Measurements from ENCODE around the gene CLIC4.
"Not testable (repeated sequence)": the region's sequence is repeated elsewhere in the genome, so short reads cannot be mapped to it uniquely, and the experiment has no call there.

Gene CLIC4

DNA sequence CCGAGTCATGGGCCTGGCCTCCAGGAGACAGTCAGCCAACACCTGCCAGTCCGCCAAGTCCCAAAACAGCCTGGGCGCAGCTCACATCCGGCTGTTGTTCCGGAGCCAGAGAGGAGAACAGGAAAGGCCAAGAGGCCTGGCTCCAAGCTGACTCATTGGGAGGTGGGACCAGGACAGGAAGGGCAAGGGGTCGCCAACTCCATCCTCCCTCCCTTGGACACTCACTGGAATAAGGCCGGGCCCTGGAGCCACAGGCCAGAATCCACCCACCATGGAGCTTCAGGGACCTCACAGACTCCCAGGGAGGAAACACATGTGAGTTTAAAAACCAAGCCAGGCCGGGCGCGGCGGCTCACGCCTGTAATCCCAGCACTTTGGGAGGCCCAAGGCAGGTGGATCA lies 25.1 kb upstream of the CLIC4 start:
- no peak for DNase-seq

GRCh38 chr1:24721533-24721932 lies 23.7 kb upstream of the CLIC4 start:
- DNase-seq, result no peak

DNA sequence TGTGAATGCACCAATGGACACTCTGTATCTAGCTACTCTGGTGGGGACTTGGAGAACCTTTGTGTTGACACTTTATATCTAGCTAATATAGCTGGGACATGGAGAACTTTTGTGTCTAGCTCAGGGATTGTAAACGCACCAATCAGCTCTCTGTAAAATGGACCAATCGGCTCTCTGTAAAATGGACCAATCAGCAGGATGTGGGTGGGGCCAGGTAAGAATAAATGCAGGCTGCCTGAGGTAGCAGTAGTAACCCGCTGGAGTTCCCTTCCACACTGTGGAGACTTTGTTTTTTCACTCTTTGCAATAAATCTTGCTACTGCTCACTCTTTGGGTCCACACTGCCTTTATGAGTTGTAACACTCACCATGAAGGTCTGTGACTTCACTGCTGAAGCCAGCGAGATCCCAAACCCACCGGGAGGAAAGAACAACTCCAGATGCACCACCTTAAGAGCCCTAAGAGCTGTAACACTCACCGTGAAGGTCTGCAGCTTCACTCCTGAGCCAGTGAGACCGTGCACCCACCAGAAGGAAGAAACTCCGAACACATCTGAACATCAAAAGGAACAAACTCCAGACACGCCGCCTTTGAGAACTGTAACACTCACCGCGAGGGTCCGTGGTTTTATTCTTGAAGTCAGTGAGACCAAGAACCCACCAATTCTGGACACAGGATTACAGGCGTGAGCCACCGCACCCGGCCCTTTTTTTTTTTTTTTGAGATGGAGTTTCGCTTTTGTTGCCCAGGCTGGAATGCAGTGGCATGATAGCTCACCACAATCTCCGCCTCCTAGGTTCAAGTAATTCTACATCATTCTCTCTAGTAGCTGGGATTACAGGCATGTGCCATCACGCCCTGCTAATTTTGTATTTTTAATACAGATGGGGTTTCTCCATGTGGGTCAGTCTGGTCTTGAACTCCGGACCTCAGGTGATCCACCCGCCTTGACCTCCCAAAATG lies 22.9 kb upstream of the CLIC4 start:
- not testable (repeated sequence) for DNase-seq

- no peak for DNase-seq
Observed at GRCh38 chr1:24724345-24725208, 20.7 kb upstream of the CLIC4 start.

DNA sequence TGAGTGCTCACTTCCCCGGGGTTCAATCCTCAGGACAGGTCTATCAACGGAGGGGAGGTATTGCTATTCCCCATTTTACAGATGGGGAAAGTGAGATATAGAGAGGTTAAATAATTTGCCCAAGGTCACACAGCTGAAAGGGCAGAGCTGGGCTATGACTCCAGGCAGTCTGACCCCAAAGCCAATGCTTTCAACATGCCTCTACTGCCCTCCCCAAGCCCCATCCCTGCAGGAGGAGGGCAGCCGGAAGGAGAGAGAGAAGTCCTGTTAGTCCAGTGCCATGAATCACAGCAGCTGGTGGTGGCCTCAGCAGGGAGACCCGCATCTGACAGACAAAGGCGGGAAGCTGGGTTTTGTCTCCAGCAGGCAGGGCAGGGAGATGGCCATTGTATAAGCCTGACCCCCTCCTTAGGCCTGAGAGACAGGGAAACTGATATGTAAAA lies 20.0 kb upstream of the CLIC4 start:
- DNase-seq, result no peak

DNA sequence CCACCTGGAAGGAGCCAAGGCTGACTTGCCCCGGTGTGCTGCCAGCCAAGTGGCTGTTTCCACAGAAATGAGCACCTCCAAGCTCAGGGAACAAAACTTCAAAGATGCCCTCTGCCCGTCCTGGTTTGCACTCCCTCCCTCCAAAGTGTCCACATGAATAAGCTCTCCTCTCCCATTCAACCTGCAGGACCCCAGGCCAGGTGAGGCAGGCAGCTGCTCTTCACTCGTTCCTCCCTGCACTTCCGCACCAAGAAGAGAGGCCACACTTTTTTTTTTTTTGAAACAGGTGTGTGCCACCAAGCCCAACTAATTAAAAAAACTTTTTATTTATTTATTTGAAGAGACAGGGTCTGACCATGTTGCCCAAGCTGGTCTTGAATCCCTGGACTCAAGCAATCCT lies 18.5 kb upstream of the CLIC4 start:
- DNase-seq, result no peak

- no peak for DNase-seq
Observed at GRCh38 chr1:24727501-24728216, 17.6 kb upstream of the CLIC4 start.

DNA sequence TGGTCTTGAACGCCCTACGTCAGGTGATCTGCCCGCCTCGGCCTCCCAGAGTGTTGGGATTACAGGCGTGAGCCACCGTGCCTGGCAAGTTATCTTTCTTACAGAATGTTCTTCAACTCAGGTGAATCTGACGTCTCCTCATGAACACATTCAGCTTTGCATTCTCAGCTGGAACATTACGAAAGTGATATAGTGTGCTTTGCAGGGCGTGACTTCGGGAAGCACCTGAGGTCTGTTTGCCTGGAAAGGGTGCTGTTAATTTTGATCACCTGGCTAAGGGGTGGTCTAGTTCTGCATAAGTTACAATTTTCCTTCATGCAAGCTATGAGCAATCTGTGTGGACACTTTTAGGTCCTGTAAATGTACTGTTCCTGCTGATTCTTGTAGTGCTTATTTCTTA lies 16.3 kb upstream of the CLIC4 start:
- DNase-seq, result no peak

DNA sequence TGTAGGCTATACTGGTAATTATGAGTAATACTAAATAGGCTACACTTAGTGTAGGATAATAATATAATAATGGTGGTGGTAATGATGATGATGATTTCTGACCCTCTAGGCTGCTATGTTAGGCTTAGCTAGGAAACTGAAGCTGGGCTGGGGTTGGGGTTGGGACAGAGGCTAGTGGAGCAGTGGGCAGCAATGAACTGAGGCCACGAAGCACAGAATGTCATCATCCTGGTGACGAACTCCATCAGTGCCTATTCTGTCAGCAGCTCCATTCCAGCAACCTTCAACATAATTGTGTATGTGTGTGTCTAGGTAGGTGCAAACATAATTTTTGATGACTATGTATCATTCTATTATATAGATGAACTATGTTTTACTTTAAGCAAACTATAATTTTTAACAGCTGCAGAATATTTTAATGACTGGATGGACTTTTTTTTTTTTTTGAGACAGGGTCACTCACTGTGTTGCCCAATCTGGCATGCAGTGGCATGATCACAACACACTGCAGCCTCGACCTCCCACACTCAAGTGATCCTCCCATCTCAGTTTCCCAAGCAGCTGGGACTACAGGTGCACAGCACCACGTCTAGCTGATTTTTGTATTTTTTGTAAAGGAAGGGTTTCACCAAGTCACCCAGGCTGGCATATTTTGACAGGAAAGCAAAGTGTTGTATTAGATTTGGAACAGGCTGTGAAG lies 12.9 kb upstream of the CLIC4 start:
- no peak for DNase-seq

- DNase-seq, result not testable (repeated sequence)
Observed at GRCh38 chr1:24733342-24733741, 11.9 kb upstream of the CLIC4 start.

GRCh38 chr1:24735156-24735508 lies 10.1 kb upstream of the CLIC4 start:
- no peak for DNase-seq

- peak; percentile 67 for DNase-seq
Observed at GRCh38 chr1:24735509-24736375, 9.5 kb upstream of the CLIC4 start.

DNA sequence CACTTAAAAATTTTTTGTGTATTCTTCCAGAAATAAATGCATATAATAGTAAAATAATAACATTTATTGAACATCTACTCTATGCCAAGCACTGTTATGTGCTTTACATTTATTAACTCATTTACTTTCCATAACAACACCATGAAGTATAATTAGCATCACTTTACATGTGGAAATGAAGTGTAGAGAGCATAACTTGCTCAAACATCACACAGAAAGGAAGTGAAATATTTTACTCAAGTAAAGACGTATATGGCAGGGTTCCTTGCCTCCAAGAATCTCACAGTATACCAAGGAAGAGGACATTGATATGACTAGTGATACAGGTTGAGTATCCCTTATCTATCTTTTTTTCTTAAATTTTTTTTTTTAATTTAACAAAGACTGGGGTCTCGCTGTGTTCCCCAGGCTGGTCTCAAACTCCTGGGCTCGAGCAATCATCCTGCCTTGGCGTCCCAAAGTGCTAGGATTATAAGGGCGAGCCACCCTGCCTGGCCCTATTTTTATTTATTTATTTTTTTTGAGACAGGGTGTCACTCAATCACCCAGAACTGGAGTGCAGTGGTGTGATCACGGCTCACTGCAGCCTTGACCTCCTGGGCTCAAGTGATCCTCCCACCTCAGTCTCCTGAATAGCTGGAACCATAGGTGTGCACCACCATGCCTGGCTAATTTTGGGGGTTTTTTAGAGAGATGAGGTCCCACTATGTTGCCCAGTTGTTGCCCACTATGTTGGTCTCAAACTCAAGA lies 7.7 kb upstream of the CLIC4 start:
- DNase-seq, result no peak

DNA sequence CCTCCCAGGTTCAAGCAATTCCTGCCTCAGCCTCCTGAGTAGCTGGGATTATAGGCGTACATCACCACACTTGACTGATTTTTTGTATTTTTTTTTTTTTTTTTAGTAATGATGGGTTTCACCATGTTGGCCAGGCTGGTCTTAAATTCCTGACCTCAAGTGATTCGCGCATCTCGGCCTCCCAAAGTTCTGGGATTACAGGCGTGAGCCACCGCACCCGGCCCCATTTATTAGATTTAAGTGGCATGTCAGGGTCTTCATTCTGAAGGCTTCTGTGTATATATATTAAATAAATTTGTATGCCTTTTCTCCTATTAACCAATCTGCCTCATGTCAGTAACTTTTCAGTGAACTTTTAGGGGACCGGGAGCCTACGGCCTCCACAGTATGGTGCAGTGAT lies 6.0 kb upstream of the CLIC4 start:
- DNase-seq, result no peak

GRCh38 chr1:24742090-24742938 lies 2.9 kb upstream of the CLIC4 start:
- no peak for DNase-seq

- DNase-seq, result no peak
Observed at GRCh38 chr1:24743404-24744211, 1.6 kb upstream of the CLIC4 start.

DNA sequence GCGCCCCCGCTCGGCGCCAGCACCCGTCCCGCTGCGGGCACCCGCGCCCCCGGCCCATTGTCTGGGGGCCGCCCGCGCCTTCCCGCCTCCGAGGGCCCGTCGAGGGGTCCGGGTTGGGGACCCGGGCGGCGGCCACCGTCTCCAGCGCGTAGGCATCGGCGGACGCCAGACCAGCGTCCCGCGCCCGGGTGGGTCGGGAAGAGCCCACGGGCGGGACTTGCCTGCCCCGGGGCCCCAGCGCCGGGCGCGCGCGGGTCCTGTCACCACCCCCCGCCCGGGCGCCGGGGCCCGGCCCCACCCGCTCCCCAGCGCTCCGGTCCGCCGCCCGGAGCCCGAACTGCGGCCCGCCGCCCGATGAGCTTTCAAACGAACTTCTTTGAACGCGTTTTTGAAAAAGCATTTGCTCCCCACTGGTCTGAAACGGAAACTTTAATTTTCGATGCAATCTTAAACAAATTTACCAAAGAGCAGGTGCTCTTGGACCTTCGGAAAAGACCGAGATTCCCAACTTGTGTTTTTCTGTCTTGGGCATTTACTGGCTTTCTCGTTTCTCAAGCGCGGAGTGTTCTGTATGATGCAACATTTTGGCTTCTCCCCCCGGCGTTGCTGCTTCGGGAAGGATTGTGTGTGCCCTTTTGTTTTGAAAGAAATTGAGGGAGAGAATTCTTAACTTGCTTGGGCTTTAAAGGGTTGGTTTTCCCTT lies 615 bp downstream of the CLIC4 start:
- peak; percentile 65 for DNase-seq

All from right forelimb (tissue), 1 donor.